HG02571 (cell line): Measurements from ENCODE around the gene PGM5.
A peak's percentile ranks its signal among the peaks of the same experiment; 100 is the strongest.
"Not testable (repeated sequence)": the region's sequence is repeated elsewhere in the genome, so short reads cannot be mapped to it uniquely, and the experiment has no call there.

Experiments
- ATAC-seq: cut with Tn5 transposase; IDR thresholded peaks from one replicate; pipeline ENCODE4 v1.9.1; 2021; ENCODE audit warnings: mild to moderate bottlenecking, moderate library complexity; ENCODE audit not compliant: unreplicated experiment

PGM5 gene

DNA sequence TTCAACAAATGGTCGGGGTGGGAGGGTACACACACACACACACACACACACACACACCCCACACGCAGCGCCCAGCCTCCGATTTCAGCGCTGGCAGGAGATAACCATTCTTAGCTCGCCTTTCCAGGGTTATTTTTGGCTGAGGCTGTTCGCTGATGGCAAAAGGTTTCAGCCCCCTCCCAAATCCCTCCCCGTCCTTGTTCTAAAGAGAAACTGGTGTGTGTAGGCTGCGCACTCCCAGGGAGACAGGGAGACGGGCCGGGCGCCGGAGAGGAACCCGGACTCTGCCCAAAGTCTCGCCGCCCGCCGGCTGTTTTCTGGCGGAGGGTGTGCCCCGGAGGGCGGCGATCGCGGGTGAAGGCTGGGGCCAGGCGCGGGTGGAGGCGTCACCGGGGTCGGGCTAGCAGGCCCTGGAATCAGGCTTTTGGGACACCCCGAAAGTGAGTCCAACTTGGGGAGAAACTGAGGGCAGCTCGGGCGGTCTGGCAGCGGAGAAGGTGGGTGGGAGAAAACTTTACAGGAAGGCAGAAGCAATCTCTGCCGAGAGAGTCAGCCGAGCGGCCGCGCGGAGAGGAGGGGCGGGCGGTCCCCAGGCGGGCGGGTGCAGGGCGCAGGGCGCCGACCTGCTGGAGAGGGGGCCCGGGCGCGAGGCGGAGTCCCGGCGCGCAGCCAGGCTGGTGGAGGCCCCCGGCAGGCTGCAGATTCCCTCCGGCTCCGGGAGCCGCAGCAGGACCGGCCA lies at the start of gene PGM5:
PGM5 (plus strand) TSS at position 232 of the 739 bp plus-strand sequence. CDS start 517 bp downstream, outside the sequence.
- not testable (repeated sequence) for ATAC-seq

DNA sequence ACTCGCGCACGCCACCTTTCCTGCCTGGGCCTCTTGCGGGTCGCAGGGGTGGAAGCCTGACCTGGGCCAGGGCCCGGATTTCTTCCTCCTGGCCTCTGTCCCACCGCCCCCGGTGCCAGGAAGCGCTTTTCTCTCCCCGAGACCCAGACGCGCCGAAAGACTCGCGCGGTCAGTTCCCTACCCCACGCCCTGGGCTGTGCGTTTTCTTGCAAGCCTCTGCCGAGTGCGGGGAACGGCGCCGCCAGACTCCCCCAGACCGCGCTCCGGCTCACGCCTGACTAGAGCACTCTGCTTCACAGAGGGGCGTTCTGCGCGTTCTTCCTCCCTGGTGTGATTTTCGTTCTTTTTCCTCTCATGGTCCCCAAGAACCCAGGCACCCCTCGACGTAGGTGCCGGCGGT lies 49.3 kb upstream of the PGM5 start:
- ATAC-seq: not testable (repeated sequence)

DNA sequence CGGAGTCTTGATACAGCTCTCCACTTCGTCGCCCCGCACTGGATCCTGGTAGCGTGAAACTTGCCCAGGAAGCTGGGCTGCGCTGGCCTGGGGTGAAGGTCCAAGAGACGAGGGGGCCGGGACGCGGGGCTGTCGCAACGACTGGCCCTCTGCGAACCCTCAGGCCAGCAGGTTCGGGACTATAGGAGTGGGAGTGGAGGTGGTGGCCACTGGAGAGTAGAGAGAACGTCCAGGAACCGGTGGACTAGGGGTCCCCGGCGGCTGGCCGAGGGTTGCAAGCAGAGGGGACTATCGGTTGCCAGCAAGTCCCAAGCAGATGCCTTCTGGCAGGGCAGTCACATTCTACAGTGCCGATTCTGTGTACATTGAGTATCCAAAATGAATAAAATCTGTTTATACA lies 48.8 kb upstream of the PGM5 start:
- ATAC-seq: not testable (repeated sequence)

DNA sequence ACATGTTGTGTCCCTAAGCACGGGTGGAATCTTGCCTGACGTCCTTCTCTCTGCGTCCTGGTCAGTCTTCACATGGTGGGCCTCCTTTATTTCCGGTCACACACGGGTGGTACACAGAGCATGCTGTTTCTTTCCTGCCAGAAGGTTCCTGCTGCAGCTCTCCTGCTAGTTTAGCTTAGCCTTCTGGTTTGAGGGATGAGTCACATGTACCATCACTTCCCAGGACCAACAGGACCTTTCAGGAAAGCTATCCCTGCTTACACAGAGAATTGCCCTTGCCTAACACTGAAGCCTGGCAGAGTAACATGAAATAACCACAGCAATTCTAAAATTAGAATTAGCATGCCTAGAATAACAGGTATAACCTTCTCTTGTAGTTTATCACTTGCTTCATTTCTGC lies 45.2 kb upstream of the PGM5 start:
- not testable (repeated sequence) for ATAC-seq

DNA sequence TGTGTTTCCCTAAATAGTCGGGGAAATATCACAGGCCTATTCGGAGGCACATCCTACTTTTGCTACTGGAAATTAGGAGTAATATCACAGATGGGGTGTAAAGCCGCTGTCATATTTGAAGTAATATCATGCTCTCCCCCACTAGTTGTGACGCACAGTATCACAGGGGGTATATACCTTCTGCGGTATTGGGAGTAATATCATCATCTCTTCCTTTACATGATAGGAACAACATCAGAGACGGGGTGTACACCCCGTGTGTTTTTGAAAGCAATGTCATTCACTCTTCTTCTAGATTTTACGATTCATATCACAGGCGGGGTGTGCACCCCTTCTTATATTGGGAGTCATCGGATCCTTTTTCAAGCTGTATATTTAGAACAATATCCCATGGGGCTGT lies 38.2 kb upstream of the PGM5 start:
- ATAC-seq: not testable (repeated sequence)

DNA sequence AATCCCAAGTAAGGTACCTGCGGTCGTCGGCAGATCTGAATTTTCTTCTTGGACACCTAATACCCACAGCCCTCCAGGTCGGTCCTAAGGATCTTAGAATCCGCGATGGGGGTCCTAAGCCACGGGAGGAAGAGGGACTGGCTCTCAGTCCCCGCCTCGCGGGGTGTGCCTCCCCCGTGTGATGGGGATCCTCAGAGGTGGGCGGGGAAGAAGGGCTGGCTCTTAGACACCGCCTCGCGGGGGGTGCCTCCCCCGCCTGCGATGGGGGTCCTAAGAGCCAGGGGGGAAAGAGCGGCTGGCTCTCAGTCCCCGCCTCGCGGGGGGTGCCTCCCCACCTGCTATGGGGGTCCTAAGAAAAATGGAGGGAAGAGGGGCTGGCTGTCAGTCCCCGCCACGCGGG lies 32.7 kb upstream of the PGM5 start:
- not testable (repeated sequence) for ATAC-seq

DNA sequence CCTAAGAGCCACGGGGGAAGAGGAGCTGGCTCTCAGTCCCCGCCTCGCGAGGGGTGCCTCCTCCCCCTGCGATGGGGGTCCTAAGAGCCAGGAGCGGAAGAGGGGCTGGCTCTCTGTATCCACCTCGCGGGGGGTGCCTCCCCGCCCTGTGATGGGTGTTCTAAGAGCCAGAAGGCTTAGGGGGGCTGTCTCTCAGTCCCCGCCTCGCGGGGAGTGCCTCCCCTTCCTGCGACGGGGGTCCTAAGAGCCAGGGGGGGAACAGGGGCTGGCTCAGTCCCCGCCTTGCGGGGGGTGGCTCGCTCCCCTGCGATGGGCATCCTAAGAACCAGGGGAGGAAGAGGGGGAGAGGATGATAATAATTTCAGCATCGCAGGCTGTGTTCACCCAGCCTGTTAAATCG lies 31.9 kb upstream of the PGM5 start:
- ATAC-seq: not testable (repeated sequence)

DNA sequence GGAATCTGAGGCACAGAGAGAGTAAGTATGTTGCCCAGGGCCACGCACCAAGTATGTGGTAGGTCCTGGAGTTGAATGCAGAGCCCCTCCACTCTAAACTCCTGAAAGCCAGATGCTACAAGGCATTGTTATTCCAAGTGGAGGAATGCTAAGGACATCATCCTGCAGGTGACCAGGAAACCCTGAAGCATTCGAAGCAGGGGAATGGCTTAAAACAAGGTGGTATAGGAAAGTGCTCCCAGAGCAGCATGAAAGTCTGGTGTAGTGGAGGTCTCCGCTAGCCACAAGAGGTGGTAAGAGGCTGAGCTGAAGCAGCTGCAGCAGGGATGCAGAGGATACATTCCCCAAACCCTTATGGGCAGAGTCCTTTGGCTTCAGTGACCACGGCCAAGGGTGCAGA lies 27.3 kb upstream of the PGM5 start:
- ATAC-seq: not testable (repeated sequence)

DNA sequence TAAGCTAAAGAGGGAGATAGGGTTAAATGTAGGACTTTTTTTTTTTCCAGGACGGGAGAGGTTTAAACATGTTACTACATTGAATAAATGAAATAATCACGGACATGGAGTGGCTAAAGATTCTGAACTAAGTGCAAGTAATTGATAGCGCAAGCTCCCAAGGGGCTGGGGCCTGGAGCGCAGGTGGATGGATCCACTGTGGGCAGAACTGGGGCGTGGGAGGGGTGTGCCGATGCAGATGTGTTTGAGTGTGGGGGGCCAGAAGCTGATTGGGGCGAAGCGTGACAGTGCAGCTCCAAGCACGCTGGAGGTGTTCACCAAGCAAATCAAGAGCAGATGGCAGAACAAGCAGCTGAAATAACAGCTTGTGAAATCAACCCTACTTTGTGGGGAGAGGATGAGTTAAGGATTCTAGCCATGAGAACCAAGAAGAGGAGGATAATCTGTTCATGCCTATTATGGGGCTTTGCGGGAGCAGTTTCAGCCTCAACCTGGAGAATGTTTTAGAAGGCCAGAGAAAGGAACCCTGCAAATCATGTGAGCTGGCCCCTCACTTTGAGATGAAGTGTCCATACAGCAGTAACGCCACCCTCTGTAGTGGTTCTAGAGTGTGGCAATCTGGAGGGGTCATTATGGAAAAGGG lies 25.8 kb upstream of the PGM5 start:
- ATAC-seq: not testable (repeated sequence)

DNA sequence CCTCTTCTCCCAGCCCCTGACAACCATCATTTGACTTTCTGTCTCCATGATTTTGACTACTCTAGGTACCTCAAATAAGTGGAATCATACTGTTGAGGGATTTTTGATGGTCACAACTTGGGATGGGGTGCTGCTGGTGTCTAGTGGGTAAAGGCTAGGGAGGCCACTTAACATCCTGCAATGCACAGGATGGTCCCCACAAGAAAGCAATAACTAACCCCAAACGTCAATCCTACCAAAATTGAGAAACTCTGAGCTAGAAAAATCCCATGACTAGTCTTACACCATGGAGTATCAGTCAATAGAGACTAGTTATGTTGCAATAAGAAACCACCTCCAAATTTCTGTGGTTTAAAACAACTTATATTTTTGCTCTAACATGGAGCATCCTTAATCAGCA lies 24.3 kb upstream of the PGM5 start:
- not testable (repeated sequence) for ATAC-seq

DNA sequence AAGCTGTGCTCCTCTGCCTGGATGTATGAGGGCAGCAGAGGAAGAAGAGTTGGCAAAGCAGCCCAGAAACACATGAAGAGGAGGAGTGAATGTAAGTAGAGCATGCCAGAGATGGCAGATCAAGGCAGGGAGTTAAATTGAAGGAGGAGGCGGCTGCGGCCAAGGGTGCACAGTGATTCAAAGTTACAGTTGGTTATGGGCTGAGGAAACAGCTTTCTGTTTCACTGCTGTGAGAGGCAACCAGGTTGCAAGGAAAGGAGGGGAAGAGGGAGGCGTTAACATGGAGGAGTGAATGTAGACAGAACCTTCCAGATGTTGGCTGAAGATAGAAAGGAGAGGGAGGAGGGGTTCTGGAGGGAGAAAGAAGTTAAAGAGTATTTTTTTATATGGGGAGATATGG lies 20.5 kb upstream of the PGM5 start:
- not testable (repeated sequence) for ATAC-seq

DNA sequence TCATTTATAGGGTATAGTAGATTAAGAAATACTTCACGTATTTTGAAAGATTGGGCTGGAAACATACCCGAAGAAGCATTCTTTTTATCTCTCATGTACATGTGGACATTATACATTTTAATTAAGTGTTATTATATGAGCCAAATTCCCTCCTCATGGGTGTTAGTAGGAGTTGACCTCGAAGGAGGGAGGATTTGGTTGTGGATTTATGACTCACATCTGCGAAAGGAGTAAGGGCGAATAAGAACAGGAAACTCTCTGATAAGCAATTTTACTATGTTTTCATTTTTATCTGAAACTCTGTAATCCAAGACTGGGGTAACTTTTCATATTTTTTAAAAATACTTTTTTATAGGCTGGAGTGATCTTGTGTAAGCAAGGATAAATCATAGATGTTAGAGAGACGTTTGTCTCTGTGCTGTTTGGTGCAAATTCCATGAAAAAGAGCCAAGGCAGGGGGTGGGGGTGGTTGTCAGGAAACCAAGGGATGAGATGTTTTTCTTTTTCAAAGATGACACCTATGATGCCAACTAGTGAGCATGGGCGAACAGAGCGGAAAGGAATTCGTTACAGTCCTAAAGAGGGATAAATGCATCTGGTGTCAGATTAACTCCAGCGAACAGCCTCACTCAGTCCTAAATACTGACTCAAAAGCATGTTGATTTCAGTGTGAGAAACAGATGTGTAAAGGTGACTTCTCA lies 19.6 kb upstream of the PGM5 start:
- ATAC-seq: not testable (repeated sequence)

DNA sequence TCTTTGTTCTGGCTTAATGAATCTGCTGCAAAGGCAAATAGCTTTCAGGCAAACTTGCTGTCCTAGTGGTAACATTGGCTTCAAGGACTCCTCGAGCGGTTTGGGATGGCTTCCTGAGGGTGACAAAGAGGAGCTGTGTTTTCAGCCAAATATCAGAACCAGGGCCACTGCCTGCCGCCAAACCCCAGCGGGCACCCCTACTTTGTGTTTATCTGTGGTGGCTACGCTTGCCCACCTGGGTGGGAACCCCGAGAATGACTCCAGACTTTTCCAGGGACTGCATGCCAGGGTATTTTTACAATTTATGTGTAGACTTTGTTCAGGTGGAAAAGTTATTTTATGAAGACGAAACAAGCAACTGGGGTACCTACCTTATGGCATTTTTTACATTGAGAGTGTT lies 18.4 kb upstream of the PGM5 start:
- ATAC-seq: not testable (repeated sequence)

DNA sequence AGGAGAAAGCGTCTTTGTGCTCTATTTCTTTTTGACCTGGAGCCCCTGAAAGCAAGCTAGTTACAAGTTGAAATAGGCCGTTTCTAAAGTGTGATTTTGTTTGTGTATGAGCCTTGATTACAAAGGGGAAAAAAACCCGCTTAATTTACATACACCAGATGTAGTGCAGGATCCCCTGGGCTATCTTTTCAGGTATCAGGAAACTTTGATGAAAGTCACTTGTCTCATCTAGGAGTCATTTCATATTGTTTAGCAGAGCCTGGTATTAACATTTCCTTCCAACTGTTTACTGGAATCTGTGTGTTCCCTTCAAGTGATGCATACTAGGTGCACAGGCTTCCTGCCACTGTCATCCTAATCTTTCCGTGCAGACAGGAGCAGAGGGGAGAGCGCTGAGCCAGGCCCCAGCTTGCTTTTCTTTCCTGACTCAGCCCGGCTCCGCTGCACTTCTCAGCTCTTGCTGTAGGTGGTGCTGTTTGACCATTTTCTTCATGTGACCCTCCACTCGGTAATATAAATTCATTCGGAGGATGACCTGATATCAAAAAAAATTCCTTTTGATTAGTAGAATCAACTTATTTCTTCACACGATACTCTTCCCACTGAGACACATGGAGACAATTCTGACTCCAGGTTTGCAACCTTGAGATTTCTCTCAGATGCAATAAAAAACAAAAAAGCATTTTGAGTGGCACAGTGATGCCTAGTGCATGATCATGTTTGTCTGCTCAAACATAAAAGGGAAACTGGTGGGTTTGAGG lies 14.0 kb upstream of the PGM5 start:
- ATAC-seq: peak; percentile 83

DNA sequence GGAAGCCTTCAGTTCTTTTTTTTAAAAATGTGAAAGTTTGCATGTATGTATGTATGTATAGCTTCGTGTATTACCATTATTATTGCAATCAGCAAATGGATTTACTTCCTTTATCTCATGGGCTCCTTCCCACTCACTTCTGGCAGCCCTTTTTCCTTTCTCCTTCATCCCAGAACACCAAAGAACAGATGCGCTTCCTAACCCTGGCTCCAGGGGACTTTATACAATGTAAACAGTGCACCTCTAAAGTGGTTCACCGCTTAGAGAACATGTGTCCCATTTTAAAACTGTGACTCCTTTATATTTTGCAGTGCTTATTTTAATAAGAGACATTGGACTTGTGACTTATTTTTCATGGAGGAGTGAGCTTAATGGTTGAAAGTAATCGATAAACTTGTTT lies 13.2 kb upstream of the PGM5 start:
- ATAC-seq: not testable (repeated sequence)

DNA sequence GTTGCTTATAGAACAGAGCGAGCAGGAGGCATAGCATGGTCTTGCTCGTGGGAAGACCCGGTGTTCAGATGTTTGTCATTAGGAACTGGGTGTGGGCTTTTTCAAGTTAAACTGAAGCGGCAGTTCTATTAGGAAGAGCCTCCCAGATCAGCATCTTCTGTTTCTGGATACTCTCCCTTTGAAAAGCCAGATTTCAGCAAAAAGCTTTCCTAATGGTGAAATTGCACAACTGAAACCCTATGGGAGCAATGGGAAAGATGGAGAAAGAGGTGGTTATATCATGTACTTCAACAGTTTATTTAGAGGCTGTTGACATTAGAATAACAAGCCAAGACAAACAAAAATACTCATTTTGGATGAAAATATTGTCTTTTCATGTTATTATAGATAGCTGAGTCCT lies 12.4 kb upstream of the PGM5 start:
- not testable (repeated sequence) for ATAC-seq

DNA sequence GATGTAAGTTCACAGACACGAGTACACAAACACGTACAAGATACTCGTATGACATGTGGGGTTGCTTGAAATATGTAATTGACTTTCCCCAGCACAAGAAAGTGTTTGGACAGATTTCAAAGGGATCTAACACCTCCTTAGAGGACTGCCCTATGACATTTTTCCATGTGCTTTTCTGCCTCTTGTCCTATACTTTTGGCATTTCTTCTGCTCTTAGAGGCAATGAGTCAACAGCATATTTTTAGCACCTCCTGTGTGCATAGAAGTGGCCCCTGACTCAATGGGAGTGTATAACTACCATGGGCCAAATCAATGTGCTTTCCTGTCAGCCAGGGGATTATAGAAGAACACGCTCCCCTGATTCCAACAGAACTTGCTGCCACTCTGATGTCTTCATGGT lies 4.7 kb upstream of the PGM5 start:
- not testable (repeated sequence) for ATAC-seq

DNA sequence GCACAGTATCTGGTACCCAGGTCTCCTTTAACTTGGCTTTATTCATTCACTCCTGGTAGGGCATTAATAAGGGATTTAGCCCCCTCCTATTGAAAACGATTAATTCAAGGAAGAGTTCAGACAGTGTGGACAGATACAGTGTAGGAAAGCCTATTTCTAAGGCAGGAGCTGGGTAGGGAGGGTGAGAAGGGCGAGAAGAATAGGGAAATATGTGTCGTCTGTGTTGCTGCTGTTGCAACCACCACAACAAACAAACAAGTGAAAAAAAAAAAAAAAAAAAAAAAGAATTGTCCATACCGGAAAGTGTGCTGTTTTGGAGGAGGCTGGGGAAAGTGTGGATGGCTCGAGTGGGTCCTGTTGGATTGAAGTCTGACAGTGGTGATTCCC lies 425 bp upstream of the PGM5 start:
- not testable (repeated sequence) for ATAC-seq

DNA sequence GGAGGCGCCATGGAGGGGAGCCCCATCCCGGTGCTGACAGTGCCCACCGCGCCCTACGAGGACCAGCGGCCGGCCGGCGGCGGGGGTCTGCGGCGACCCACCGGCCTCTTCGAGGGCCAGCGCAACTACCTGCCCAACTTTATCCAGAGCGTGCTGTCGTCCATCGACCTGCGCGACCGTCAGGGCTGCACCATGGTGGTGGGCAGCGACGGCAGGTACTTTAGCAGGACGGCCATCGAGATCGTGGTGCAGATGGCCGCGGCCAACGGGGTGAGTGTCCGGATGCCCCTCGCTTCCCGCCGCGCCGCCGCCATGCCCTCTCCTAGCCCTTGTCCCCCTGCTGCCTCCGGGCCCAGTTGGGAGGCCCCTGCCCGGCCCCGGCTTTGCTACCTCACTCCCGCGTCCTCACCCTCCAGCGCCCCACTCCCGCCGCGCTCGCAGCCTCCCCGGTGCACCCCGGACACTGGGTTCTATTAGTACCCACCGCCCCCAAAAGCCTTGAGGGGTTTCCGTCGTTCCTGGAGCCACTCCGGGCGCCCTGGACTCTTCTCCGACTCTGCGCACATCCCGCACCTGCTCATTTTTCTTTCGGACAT lies 806 bp downstream of the PGM5 start:
- not testable (repeated sequence) for ATAC-seq

DNA sequence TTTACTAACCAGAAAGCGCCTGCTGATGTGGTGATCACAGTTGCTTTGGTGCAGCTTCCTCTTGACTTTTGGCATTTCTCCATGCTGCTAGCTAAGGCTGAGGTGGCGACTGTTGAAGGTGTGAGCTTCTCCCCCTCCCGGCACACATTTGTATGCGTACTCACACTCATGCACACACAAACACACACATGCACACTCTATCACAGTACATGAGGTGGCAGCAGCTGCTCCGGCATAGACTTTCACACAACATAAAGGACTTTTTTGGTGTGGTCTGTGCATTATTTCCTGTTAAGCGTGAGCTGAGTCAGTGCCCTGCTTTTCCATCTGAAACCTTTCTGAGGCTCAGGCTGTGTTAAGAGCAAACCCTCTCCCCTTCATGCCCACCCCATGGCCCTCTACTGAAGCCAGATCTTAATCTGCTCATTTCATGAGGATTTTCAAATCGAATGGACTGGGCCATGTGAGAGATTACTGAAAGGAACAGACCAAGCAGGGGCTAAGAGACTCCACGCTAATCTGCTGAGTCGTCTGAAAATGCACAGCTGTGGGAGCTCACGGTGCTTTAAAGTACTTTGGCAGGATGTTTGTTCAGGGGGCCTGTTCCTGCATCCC lies 10.6 kb downstream of the PGM5 start:
- not testable (repeated sequence) for ATAC-seq
